NCI-H1694 (cell line): ENCODE measurements around the gene EPHB3.
"Not testable (repeated sequence)": the region's sequence is repeated elsewhere in the genome, so short reads cannot be mapped to it uniquely, and the experiment has no call there.

Source experiments
- DNase-seq: peaks from one replicate; lab custom pipeline; 2025; lab: John Stamatoyannopoulos, UW

Gene EPHB3

DNA sequence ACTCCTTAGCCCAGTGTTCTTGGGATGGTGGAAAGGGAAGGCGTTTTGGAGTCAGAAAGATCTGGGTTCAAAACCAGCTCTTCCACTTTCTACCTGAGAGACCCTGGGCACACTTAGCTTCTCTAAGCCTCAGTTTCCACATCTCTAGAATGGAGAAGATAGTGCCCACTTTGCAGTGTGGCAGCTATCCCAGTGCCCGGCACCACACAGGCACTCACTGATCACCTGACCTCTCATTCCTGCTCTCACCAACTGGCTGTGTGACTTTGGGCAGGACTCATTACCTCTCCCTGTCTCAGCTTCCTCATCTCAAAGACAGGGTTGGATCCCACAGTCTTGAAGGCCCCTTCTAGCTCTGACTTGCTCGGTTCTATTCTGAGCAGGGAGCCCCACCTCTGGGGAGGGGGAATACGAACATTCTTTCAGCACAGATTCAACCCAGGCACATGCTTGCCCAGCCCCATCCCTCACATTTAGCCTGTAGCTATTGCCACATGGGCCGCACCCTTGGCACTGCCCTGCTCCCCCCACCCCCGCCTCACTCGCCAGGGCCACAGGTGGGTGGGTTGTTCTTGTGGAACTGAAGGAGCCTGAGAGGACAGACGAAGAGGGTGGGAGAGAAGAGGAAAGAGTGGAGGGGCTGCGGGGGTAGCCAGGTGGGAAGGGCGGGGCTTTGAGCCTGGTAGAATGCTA, 39.2 kb downstream of the EPHB3 start:
- DNase-seq: no peak

GRCh38 chr3:184601576-184602371, 40.2 kb downstream of the EPHB3 start:
- DNase-seq: no peak

DNA sequence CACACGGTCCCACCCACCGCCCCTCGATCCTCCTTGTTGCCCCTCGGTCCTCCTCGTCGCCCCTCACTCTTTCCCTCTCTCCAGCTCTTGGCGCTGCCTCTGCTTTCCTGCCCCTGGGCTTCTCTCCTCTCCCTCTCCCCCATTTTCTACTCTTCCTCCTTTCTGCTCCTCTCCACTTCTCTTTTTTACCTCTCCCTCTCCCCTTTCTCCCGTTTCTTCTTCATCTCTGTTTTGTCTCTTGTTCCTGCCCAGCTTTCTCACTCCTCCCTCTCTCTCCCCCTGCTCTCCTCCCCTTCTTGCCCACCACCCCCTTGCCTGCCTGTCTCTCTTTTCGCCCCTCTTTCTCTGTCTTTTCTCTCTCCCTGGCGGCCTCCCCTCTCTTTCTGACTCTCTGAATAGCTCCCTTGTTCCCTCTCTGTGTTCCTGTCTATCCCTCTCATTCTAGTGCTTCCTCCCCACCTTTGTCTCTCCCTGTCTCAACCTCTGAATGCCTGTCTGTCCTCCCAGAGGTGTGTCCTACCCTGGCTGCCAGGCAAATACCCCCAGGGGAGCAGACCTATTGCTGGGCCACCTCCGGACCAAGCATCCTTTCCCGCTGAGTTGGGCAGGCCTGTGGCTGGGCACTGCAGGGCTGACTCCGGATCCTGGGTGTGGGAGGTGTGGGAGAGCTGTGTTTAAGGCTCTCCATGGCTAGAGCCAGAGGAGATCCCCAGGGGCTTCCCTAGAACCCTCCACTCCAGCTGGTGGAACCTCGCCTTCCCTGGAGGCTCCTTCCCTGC, 41.0 kb downstream of the EPHB3 start:
- DNase-seq: no peak

GRCh38 chr3:184603151-184604030, 41.8 kb downstream of the EPHB3 start:
- no peak for DNase-seq

GRCh38 chr3:184604039-184604601, 42.5 kb downstream of the EPHB3 start:
- no peak for DNase-seq

GRCh38 chr3:184604615-184605290, 43.2 kb downstream of the EPHB3 start:
- DNase-seq: no peak

DNA sequence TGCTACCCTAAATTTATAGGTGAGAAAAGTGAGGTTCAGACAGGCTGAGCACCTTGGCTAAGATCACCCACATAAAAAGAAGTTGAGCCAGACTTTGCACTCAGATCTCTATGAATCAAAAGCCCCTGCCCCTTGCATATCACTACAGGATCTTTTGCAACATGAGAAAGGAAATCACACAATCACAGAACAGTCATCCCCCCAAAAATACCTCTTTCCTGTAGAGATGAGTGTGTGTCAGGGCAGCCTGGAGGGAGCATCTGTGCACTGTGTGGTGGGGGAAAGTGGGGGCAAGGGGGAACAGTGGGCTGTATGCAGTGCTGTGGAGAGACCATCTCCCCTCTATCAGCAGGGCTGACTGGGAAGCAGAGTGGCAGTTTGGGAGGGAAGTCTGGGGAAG, 46.6 kb downstream of the EPHB3 start:
- no peak for DNase-seq

- DNase-seq: no peak
Observed at GRCh38 chr3:184609476-184610244, 48.1 kb downstream of the EPHB3 start.

DNA sequence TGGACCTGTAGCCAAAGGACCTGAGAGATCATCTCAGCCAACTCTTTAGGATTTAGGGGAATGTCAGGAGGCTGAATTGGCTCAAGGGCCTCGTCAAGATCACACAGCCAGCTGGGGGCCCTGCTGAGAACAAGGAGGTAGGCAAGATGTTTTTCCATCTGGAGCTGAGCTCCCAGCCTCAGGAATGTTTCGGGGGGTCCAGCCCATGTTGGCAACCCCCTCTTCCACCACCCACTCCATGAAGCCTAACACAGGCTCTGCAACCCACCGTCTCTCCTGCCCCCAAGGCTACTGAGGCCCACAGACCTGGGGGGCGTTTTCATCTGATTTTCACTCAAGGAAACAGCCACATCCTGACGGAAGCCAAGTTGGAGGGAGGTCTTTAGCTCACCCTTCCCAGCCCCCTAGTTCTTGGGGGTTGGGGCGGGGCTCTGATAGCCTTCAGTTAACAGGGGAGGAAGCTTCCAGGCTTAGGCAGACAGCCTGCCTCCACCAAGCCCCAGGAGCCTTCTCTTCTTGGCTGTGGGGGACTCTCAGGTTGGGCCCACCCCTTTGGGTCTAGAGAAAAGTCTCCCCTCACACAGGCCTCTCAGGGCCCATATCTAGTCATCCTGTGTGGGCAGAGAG, 48.8 kb downstream of the EPHB3 start:
- no peak for DNase-seq

GRCh38 chr3:184611607-184612281, 50.2 kb downstream of the EPHB3 start:
- DNase-seq: no peak

GRCh38 chr3:184615396-184615795, 53.8 kb downstream of the EPHB3 start:
- DNase-seq: no peak

DNA sequence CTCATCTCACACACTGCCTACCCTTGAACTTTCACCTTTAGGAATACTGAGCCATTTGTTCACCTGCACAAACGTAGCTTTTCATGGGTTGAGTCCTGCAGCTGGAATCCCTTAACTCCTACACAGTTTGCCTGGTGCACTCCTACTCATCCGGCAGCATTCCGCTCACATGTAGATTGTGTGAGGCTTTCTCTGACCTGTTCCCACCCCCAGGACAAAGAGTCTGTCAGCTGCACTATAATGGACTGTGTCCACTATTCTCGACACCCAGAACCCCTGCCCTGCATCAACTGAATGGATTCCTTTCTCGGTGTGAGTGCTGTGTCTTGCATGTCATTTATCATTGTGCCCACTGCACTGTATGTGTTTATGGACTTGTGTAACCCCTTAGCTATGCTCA, 54.9 kb downstream of the EPHB3 start:
- DNase-seq: no peak

GRCh38 chr3:184617306-184617705, 55.7 kb downstream of the EPHB3 start:
- DNase-seq: not testable (repeated sequence)

DNA sequence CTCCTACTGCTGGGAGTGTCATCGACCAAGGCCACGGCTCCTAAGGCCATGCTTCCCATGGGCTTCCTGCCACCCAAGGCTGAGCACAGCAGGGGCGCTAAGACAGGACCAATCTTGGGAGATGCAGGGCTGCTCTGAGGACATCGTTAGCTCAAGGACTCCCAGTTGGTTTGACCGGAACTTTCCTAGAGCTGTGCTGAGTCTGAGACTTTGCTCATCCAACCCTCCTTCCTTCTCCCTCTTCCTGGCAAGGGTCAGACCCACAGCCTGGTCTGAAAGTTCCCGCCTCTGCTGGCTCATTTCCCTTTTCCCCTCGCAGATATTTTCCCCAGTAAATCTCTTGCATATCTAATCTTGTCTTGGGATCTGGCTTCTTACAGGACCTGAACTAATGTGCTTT, 57.2 kb downstream of the EPHB3 start:
- no peak for DNase-seq

- no peak for DNase-seq
Observed at GRCh38 chr3:184619369-184619768, 57.8 kb downstream of the EPHB3 start.

DNA sequence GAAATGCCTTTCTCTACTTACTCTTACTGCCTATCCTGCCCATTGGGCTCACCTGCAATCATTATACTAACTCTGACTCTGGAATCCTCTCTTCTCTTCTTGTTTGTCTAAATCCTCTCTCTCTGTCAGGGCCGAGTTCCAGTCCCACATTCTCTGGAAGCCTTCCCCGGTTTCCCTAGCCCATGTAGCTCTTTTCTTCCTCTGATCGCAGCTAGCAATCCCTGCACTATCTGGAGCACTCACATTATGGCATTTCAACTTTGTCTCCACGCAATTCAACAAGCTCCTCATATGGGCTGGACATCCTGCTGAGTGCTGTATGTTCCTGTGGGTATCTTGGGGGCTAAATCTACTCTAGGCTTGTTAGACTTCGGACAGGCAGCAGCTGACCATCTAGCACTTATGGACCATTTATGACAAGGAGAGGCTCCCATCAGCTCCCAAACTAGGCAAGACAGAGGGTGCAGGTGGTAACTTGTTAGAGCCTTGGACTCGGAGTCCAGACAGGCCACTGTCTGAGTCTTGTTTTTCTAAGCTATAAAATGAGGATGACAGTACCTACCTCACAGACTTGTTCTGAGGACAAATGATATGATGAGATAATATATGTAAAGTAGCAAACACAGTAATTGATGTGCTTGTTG, 58.3 kb downstream of the EPHB3 start:
- no peak for DNase-seq

GRCh38 chr3:184620475-184621119, 59.0 kb downstream of the EPHB3 start:
- DNase-seq: no peak

DNA sequence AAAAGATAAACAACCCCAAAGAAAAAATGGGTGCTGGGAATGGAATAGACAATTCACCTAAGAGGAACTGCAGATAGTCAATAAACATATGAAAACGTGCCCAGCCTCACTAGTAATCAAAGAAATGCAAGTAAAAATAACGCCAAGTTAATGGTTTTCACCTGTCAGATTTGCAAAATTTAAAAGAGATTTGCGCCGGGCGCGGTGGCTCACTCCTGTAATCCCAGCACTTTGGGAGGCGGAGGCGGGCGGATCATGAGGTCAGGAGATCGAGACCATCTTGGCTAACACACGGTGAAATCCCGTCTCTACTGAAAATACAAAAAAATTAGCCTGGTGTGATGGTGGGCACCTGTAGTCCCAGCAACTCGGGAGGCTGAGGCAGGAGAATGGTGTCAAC, 60.6 kb downstream of the EPHB3 start:
- DNase-seq: not testable (repeated sequence)
